Ishikawa (cell line): Measurements from ENCODE around the gene OR6C65.

Experiments used
- CEBPB ChIP-seq: IDR thresholded peaks from 2 replicates; pipeline ENCODE4 v1.6.1; 2012
- CREB1 ChIP-seq: IDR thresholded peaks from 2 replicates; pipeline ENCODE4 v1.6.1; 2012; ENCODE audit warnings: low read depth
- EGR1 ChIP-seq: IDR thresholded peaks from 2 replicates; pipeline ENCODE4 v1.6.1; 2012
- EP300 ChIP-seq: IDR thresholded peaks from 2 replicates; pipeline ENCODE4 v1.6.1; 2012; ENCODE audit warnings: borderline replicate concordance
- FOXM1 ChIP-seq: IDR thresholded peaks from 2 replicates; pipeline ENCODE4 v1.6.1; 2012; ENCODE audit warnings: low read depth, borderline replicate concordance
- MAX ChIP-seq: IDR thresholded peaks from 2 replicates; pipeline ENCODE4 v1.6.1; 2012
- NFIC ChIP-seq: IDR thresholded peaks from 2 replicates; pipeline ENCODE4 v1.6.1; 2012
- RAD21 ChIP-seq: IDR thresholded peaks from 2 replicates; pipeline ENCODE4 v1.6.1; 2012; ENCODE audit warnings: low read depth
- REST ChIP-seq: IDR thresholded peaks from 2 replicates; pipeline ENCODE4 v1.6.1; 2012; ENCODE audit warnings: low read depth, mild to moderate bottlenecking
- TAF1 ChIP-seq: IDR thresholded peaks from 2 replicates; pipeline ENCODE4 v1.6.1; 2012; ENCODE audit warnings: low read depth, mild to moderate bottlenecking
- TCF12 ChIP-seq: IDR thresholded peaks from 2 replicates; pipeline ENCODE4 v1.6.1; 2012; ENCODE audit warnings: low read depth
- TEAD4 ChIP-seq: IDR thresholded peaks from 2 replicates; pipeline ENCODE4 v1.6.1; 2012
- USF1 ChIP-seq: IDR thresholded peaks from 2 replicates; pipeline ENCODE4 v1.6.1; 2012
- YY1 ChIP-seq: IDR thresholded peaks from 2 replicates; pipeline ENCODE4 v1.6.1; 2012; ENCODE audit warnings: low read depth
- ZBTB7A ChIP-seq: IDR thresholded peaks from 2 replicates; pipeline ENCODE4 v1.6.1; 2012; ENCODE audit warnings: low read depth

The OR6C65 gene

GRCh38 chr12:55445357-55445756, 45.0 kb downstream of the OR6C65 start:
- TF ChIP-seq RAD21: no peak
- TF ChIP-seq ZBTB7A: no peak
- no peak for TF ChIP-seq YY1
- no peak for TF ChIP-seq NFIC
- TF ChIP-seq EGR1: no peak
- TF ChIP-seq TEAD4: no peak
- no peak for TF ChIP-seq USF1
- TF ChIP-seq FOXM1: no peak
- TF ChIP-seq REST: no peak
- TF ChIP-seq CREB1: no peak
- TF ChIP-seq CEBPB: no peak
- TF ChIP-seq MAX: no peak
- TF ChIP-seq EP300: no peak
- TF ChIP-seq TAF1: no peak
- no peak for TF ChIP-seq TCF12

- TF ChIP-seq CREB1: no peak
- TF ChIP-seq NFIC: no peak
- TF ChIP-seq RAD21: no peak
- TF ChIP-seq YY1: no peak
- no peak for TF ChIP-seq TCF12
- no peak for TF ChIP-seq EP300
- TF ChIP-seq TAF1: no peak
- no peak for TF ChIP-seq TEAD4
- no peak for TF ChIP-seq EGR1
- TF ChIP-seq FOXM1: no peak
- TF ChIP-seq MAX: no peak
- no peak for TF ChIP-seq REST
- TF ChIP-seq ZBTB7A: no peak
- TF ChIP-seq CEBPB: no peak
- TF ChIP-seq USF1: no peak
Observed at GRCh38 chr12:55446326-55446725, 46.0 kb downstream of the OR6C65 start.

- no peak for TF ChIP-seq USF1
- no peak for TF ChIP-seq CREB1
- TF ChIP-seq NFIC: no peak
- no peak for TF ChIP-seq TCF12
- no peak for TF ChIP-seq ZBTB7A
- TF ChIP-seq FOXM1: no peak
Observed at GRCh38 chr12:55448825-55449224, 48.5 kb downstream of the OR6C65 start.
